NCI-H2081 (cell line): Measurements from ENCODE around the gene SLC2A5.
A peak's percentile ranks its signal among the peaks of the same experiment; 100 is the strongest.

Source experiments
- DNase-seq, 2 experiments: peaks; one replicate each; lab custom pipeline; 2025; lab: John Stamatoyannopoulos, UW

The SLC2A5 gene

GRCh38 chr1:9088807-9089206 lies 19.4 kb upstream of the SLC2A5 start:
- DNase-seq = no peak

GRCh38 chr1:9087411-9088125 lies 18.1 kb upstream of the SLC2A5 start:
- no peak for DNase-seq

GRCh38 chr1:9086796-9087195 lies 17.4 kb upstream of the SLC2A5 start:
- DNase-seq = no peak

- DNase-seq = no peak
Observed at GRCh38 chr1:9086045-9086444, 16.6 kb upstream of the SLC2A5 start.

GRCh38 chr1:9085306-9085940 lies 16.0 kb upstream of the SLC2A5 start:
- no peak for DNase-seq

GRCh38 chr1:9084906-9085305 lies 15.5 kb upstream of the SLC2A5 start:
- no peak for DNase-seq

GRCh38 chr1:9081473-9081872 lies 12.0 kb upstream of the SLC2A5 start:
- no peak for DNase-seq

- DNase-seq = no peak
Observed at GRCh38 chr1:9080705-9081291, 11.4 kb upstream of the SLC2A5 start.

- no peak for DNase-seq
Observed at GRCh38 chr1:9079988-9080704, 10.7 kb upstream of the SLC2A5 start.

GRCh38 chr1:9078752-9079500 lies 9.5 kb upstream of the SLC2A5 start:
- DNase-seq = no peak

GRCh38 chr1:9078015-9078751 lies 8.7 kb upstream of the SLC2A5 start:
- no peak for DNase-seq

GRCh38 chr1:9075022-9075421 lies 5.6 kb upstream of the SLC2A5 start:
- peak in 1 of 2 experiments; percentile 33 for DNase-seq

GRCh38 chr1:9073143-9073542 lies 3.7 kb upstream of the SLC2A5 start:
- DNase-seq = no peak

- no peak for DNase-seq
Observed at GRCh38 chr1:9071554-9072235, 2.3 kb upstream of the SLC2A5 start.

GRCh38 chr1:9070486-9070885 lies 1.1 kb upstream of the SLC2A5 start:
- DNase-seq = no peak

GRCh38 chr1:9068981-9069325 lies 482 bp downstream of the SLC2A5 start:
- DNase-seq = no peak

- no peak for DNase-seq
Observed at GRCh38 chr1:9066945-9067807, 2.3 kb downstream of the SLC2A5 start.

- no peak for DNase-seq
Observed at GRCh38 chr1:9065213-9065751, 4.2 kb downstream of the SLC2A5 start.

GRCh38 chr1:9062846-9063245 lies 6.6 kb downstream of the SLC2A5 start:
- no peak for DNase-seq

- no peak for DNase-seq
Observed at GRCh38 chr1:9062021-9062471, 7.4 kb downstream of the SLC2A5 start.
